NCI-H748 (cell line): Measurements from ENCODE around the gene KPNA2.

Source experiments
- DNase-seq: peaks from one replicate; lab custom pipeline; 2025; ENCODE audit not compliant: unreplicated experiment; lab: John Stamatoyannopoulos, UW

KPNA2 gene

DNA sequence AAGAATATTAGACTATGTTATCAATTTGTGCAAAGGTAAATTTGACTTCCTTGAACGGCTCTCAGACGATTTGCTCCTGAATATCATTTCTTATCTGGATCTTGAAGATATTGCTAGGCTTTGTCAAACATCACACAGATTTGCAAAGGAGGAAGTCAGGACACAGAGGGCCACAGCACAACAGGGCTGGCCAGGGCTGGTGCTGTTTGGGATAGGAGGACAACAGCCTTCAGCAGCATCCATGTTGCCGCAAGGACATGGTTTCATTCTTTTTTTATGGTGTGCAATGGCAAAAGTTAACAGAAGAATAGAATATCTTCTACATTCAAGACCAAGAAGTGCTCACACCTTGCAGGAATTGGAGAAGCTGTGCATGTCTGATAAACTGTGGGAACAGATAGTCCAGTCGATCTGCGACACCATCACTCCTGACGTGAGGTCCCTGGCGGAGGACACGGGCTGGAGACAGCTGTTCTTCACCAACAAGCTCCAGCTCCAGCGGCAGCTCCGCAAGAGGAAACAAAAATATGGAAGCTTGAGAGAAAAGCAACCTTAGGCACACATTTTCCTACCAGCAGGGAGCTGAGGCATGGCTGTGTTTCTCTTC, 59.8 kb downstream of the KPNA2 start:
- DNase-seq = no peak

DNA sequence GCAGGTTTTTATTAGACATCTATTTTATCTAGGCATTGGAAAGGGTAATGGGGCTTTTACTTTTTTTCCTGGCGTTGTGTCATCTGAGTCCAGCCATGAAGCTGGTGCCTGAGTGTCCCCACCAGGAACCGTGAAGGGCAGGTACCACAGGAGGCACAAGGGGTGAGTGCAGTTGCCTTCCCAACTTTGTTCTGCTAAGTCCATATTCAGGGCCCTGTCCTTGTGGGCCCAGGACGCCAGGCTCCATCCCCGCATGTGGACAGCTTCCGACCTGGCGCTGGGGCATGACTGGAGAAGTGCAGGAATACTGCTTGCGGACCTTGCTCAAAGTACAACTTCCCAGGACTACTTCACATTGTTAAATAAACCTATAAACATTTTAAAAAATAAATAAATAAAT, 60.6 kb downstream of the KPNA2 start:
- no peak for DNase-seq
